Ectodermal cell (in vitro differentiated cells): ENCODE results near the gene NCAPG. TPM values are rescaled to one million over a fixed set of nuclear protein-coding genes. Genes with fewer than 3 reads are reported as not detected.

Experiments used
- H3K27ac ChIP-seq: 2 replicates; pipeline ENCODE4 v1.7.0; 2013; ENCODE audit warnings: mild to moderate bottlenecking, low read depth, low read length; ENCODE audit not compliant: insufficient read depth, poor library complexity, severe bottlenecking
- H3K27me3 ChIP-seq: 2 replicates; pipeline ENCODE4 v1.7.0; 2013; ENCODE audit warnings: mild to moderate bottlenecking, low read length; ENCODE audit not compliant: insufficient read depth, control insufficient read depth, poor library complexity, severe bottlenecking
- H3K36me3 ChIP-seq: one replicate; pipeline ENCODE4 v1.7.0; 2013; ENCODE audit warnings: low read length; ENCODE audit not compliant: control insufficient read depth, insufficient read depth
- H3K4me1 ChIP-seq: one replicate; pipeline ENCODE4 v1.7.0; 2013; ENCODE audit warnings: low read length; ENCODE audit not compliant: control insufficient read depth, insufficient read depth
- H3K4me3 ChIP-seq: 2 replicates; pipeline ENCODE4 v1.7.0; 2013; ENCODE audit warnings: low read depth, low read length, control low read depth; ENCODE audit not compliant: insufficient read depth
- H3K9me3 ChIP-seq: 2 replicates; pipeline ENCODE4 v1.7.0; 2013; ENCODE audit warnings: mild to moderate bottlenecking, low read length, moderate library complexity; ENCODE audit not compliant: control insufficient read depth
- WGBS, 2 experiments: methylation state at CpG; one replicate each; pipeline ENCODE4 v1.1.7; 2013; ENCODE audit warnings: missing lambda C conversion rate in 2 of 2; 5-methylcytosine and 5-hydroxymethylcytosine counted together
- polyA plus RNA-seq, 4 experiments: library from polyadenylated mRNA; stranded (reverse); fragments of 50-300 nt; gene quantifications; one replicate each; pipeline ENCODE4 v1.2.3, GENCODE V29; 2013

Gene NCAPG
- polyA plus RNA-seq (2013, experiment 1 of 4) = 81.7 TPM
- 77.2 TPM for polyA plus RNA-seq (2013, experiment 2 of 4)
- 72.1 TPM for polyA plus RNA-seq (2013, experiment 3 of 4)
- polyA plus RNA-seq (2013, experiment 4 of 4) = 70.6 TPM

DNA sequence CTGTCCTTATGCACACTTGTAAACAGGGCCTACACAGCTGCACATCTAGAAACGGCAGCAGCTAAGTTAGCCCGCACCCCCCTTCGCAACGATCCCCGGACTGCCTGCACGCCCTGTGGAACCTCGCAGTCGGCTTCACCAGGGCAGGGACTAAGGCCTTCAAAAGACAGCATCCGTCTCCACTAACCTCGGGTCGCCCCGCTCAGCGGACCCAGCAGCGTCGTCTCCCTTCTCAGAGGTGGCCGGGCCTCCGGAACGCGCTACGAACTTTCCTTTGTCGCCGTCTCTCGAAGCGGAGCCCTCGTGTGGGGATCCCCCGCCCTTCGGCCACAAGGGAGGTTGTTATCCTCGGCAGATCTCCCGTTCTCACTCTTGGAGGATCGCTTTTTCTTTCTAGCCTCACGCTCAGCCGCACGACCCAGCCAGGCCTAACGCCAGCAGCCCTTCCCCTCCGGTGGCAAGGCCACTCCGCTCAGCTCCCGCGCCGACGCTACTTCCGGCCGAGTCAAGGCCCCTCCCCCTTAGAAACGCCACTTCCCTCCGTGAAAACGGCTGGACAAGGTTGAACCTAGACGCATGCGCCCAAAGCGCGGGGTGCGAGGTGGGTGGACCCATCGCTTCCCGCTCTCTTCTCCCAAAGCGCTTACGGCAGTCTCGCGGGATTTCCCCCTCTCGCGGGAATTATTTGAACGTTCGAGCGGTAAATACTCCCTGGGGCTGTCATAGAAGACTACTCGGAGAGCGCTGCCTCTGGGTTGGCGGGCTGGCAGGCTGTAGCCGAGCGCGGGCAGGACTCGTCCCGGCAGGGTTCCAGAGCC lies at the start of gene NCAPG, which contains the start of gene DCAF16:
TSS of gene NCAPG (plus strand) at position 720 of the 818 bp plus-strand sequence. CDS start 99 bp downstream, outside the sequence.
TSS of gene DCAF16 (minus strand) at position 498 of the 818 bp plus-strand sequence. CDS start 6,616 bp downstream, outside the sequence.
- Histone ChIP-seq H3K4me1 (no peaks in the 10 kb centered on the region), H3K36me3 (peaks cover 6% of the 10 kb centered on the region), H3K27me3 (no peaks in the 10 kb centered on the region), H3K9me3 (no peaks in the 10 kb centered on the region), H3K27ac (peak within 1 kb of the TSS; percentile 87), H3K4me3 (peak within 1 kb of the TSS; percentile 84)
- WGBS, 2 experiments = 0% methylated on average over 69 of the region's 69 CpGs

DNA sequence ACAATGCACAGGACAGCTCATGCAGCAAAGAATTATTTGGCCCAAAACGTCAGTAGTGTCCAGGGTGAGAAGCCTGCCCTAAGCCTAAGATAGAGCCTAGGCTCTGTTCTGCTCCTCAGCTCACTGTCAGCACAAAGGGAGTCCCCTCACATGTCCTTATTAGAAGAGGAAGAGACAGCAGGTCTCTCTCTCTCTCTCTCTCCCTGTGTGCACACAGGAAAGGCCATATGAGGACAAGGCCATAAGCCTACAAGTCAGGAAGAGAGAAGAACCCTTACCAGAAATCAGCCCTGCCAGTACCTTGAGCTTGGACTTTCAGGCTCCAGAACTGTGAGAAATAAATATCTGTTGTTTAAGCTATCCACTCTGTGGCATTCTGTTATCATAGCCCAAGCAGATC lies 49.7 kb upstream of the NCAPG start:
- 60 to 63% methylated on average over 1 of the region's 1 CpG for WGBS, 2 experiments
- Histone ChIP-seq H3K9me3 (no peaks in the 10 kb centered on the region), H3K4me3 (no peak overlapping the region), H3K36me3 (no peaks in the 10 kb centered on the region), H3K27ac (no peak overlapping the region), H3K4me1 (no peaks in the 10 kb centered on the region), H3K27me3 (no peaks in the 10 kb centered on the region)

DNA sequence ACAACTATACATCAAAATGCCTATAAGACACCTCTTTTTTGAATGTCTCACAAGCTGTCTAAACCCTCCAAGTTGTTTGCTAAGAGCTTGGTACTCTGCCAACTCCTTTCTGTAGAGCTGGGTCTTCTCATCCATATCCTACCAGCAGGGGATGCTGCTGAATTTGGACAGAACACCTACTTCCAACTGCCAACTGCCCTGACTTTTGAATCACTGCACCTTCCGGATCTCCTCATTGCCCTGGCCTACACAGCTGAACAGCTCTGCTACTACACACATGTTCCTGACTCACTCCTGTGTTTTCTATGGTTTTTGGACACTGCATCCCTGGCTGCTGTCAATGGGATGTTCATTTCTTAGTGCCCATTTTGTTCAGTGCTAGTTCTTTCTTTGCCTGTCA lies 48.1 kb upstream of the NCAPG start:
- Histone ChIP-seq H3K4me3 (no peak overlapping the region), H3K27ac (no peak overlapping the region)
- 93 to 94% methylated on average over 1 of the region's 1 CpG for WGBS, 2 experiments

GRCh38 chr4:17763416-17763815 lies 47.4 kb upstream of the NCAPG start:
- WGBS, 2 experiments = 94 to 97% methylated on average over 3 of the region's 3 CpGs
- no peak overlapping the region for H3K4me3 ChIP-seq
- H3K27me3 ChIP-seq = no peaks in the 10 kb centered on the region
- no peak overlapping the region for H3K27ac ChIP-seq
- H3K4me1 ChIP-seq = no peaks in the 10 kb centered on the region
- no peaks in the 10 kb centered on the region for H3K36me3 ChIP-seq
- H3K9me3 ChIP-seq = no peaks in the 10 kb centered on the region

More for the DNA sequence above, 48.1 kb upstream of the NCAPG start:
- H3K4me1 ChIP-seq = no peaks in the 10 kb centered on the region
- H3K27me3 ChIP-seq = no peaks in the 10 kb centered on the region
- H3K9me3 ChIP-seq = no peaks in the 10 kb centered on the region
- no peaks in the 10 kb centered on the region for H3K36me3 ChIP-seq

DNA sequence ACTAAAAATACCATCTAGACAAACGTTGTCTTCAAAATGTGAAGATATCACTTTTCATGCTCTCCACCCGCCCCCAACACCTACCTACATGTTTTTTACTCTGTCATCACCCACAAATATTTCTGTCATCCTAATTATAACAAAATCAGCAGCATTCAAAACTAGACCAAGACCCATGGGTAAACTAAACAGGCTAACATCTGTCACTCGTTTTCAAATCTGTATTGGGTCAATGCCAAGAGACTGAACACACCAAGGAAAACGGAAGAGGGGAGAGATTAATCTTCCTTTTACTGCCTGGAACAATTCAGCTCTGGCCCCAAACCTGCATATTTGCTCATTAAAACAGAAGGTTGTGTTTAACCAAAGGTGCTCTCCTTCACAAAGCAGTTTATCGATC lies 46.8 kb upstream of the NCAPG start:
- Histone ChIP-seq H3K27me3 (no peaks in the 10 kb centered on the region), H3K4me3 (no peak overlapping the region), H3K27ac (no peak overlapping the region), H3K36me3 (no peaks in the 10 kb centered on the region), H3K4me1 (no peaks in the 10 kb centered on the region), H3K9me3 (no peaks in the 10 kb centered on the region)
- WGBS, 2 experiments = 79 to 82% methylated on average over 5 of the region's 5 CpGs

DNA sequence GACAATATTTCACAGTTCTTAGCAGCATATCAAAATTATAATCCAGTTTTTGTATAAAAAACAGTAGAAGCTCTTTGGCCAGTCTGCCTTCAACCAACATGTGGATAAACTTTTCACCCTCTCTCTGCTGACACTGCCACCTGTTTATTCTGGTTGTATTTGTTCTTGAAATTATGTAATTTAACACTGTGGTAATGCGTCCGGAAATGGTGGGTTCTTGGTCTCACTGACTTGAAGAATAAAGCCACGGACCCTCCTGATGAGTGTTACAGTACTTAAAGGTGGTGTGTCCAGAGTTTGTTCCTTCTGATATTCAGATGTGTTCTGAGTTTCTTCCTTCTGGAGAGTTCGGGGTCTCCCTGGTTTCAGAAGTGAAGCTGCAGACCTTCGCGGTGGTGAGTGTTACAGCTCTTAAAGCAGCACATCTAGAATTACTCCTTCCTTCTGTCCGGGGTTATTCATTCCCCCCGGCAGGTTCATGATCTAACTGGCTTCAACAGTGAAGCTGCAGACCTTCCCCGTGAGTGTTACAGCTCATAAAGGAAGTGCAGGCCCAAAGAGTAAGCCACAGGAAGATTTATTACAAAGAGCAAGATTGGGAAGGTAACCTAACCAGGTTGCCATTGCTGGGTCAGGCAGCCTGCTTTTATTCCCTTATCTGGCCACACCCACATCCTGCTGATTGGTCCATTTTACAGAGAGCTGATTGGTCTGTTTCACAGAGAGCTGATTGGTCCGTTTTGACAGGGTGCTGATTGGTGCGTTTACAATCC lies 45.1 kb upstream of the NCAPG start:
- Histone ChIP-seq H3K4me1 (no peaks in the 10 kb centered on the region), H3K9me3 (no peaks in the 10 kb centered on the region), H3K27ac (no peak overlapping the region), H3K4me3 (no peak overlapping the region), H3K27me3 (no peaks in the 10 kb centered on the region), H3K36me3 (no peaks in the 10 kb centered on the region)
- 89 to 90% methylated on average over 11 of the region's 11 CpGs for WGBS, 2 experiments

DNA sequence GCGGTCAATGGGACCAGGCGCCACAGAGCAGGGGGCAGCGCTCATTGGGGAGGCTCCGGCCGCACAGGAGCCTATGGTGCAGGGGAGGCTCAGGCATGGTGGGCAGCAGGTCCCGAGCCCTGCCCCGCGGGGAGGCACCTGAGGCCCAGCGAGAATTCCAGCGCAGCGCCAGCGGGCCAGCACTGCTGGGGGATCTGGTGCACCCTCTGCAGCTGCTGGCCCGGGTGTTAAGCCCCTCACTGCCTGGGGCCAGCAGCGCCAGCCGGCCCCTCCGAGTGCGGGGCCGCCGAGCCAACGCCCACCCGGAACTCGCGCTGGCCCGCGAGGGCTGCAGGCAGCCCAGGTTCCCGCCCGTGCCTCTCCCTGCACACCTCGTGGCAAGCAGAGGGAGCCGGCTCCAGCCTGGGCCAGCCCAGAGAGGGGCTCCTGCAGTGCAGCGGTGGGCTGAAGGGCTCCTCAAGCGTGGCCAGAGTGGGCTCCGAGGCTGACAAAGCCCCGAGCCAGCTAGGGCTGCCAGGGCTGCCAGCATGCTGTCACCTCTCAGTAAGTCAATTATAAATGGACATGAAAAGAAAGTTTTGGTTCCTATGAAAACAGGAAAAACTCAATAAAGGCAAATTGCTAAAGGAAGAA lies 43.8 kb upstream of the NCAPG start:
- H3K4me1 ChIP-seq = no peaks in the 10 kb centered on the region
- WGBS, 2 experiments = 92 to 94% methylated on average over 33 of the region's 33 CpGs
- H3K9me3 ChIP-seq = no peaks in the 10 kb centered on the region
- no peak overlapping the region for H3K4me3 ChIP-seq
- no peaks in the 10 kb centered on the region for H3K27me3 ChIP-seq
- no peak overlapping the region for H3K27ac ChIP-seq
- no peaks in the 10 kb centered on the region for H3K36me3 ChIP-seq

DNA sequence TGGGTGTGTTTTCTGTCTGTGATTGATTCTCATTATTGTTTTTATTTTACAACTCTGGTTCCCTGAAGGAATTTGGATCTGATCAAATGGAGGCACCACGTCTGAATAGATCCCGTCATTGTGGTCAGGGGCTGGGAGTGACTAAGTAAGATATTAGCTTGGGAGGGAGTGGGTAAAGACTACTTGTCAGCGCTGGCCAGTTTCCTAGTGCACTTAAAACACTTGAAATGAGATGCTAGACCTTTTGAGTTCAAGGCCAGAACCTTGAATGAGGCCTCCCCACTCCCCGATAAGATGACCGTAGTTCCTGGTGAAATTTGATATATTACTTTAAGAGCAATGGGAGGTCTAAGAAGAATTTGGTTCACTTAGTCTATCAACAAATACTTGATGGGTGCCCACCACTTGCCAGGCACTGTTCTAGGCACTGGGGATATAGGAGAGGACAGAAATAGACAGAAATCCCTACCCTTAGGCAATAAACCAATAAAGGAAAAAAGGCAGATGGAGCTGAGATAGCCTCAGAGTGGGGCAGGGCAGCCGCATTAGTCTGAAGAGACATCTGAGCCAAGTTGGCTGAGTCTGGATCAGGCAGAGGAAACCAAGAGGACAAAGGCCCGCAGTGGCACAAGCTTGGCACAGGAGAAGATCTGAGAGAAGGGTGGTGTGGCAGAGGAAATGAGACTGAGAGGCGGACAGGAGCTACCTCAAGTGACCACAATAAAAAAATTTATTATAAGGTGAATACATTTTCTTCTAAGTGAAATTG lies 41.2 kb upstream of the NCAPG start:
- H3K36me3 ChIP-seq = no peaks in the 10 kb centered on the region
- H3K27me3 ChIP-seq = no peaks in the 10 kb centered on the region
- no peak overlapping the region for H3K4me3 ChIP-seq
- WGBS, 2 experiments = 88 to 90% methylated on average over 7 to 8 of the region's 8 CpGs
- H3K4me1 ChIP-seq = no peaks in the 10 kb centered on the region
- H3K27ac ChIP-seq = no peak overlapping the region
- no peaks in the 10 kb centered on the region for H3K9me3 ChIP-seq

DNA sequence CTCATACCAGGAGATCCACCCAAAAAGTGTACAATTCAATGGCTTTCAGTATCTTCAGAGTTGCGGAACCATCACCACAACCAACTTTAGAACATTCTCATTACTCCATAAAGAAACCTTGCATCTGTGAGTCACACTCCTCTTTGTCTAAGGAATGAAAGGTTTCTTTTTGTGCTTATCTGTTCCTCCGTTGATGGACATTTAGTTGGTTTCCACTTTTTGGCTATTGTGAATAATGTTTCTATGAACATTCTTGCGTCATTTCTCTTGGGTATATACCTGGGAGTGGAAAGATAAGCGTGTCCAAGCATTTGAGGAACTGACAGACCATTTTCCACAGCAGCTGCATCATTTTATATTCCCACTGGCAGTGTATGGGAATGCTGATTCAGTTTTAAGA lies 39.9 kb upstream of the NCAPG start:
- WGBS, 2 experiments = 79 to 93% methylated on average over 4 of the region's 4 CpGs
- no peak overlapping the region for H3K27ac ChIP-seq
- no peak overlapping the region for H3K4me3 ChIP-seq
- H3K36me3 ChIP-seq = no peaks in the 10 kb centered on the region
- H3K4me1 ChIP-seq = no peaks in the 10 kb centered on the region
- no peaks in the 10 kb centered on the region for H3K27me3 ChIP-seq
- H3K9me3 ChIP-seq = no peaks in the 10 kb centered on the region
